NCI-H146 treated with DMSO at 0.1 percent for 48 hours (cell line): ENCODE data around the gene EPSTI1.
"Not testable (repeated sequence)": the region's sequence is repeated elsewhere in the genome, so short reads cannot be mapped to it uniquely, and the experiment has no call there.

ENCODE experiments used
- DNase-seq: peaks from one replicate; lab custom pipeline; 2025; ENCODE audit not compliant: unreplicated experiment; lab: John Stamatoyannopoulos, UW

The EPSTI1 gene

DNA sequence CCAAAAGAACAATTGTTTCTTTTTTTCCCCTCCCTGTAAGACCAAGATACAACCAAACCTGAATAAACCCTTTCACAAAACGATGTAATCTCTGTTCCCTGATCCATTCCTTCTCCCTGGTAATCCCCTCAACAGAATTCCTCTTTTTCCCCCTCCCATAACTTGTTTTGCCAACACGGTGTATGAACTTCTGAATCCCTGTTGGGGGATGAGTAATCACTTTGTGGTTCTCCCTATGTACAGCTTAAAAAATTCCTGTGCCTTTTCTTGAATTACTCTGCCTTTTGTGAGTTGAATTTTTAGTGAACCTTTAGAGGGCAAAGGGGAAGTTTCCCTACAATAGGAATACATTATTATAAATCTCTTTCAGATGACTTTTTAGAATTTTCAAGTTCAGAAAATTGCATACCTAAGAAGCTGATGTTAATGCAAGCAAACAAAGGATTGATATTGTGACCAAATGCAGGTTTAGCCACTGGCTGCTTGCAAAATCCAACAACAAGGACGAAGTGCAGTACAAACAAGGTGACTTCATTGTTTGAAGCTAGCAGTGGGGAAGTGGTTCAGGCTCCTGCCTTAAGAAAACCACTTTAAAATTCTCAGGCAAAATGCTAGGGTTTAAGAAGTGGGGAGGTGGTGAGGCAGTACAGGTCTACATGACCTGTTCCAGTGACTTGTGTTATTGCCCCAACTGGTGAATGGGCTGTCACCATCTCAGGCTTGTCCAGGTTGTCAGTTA lies 15.0 kb upstream of the EPSTI1 start:
- DNase-seq, result no peak

DNA sequence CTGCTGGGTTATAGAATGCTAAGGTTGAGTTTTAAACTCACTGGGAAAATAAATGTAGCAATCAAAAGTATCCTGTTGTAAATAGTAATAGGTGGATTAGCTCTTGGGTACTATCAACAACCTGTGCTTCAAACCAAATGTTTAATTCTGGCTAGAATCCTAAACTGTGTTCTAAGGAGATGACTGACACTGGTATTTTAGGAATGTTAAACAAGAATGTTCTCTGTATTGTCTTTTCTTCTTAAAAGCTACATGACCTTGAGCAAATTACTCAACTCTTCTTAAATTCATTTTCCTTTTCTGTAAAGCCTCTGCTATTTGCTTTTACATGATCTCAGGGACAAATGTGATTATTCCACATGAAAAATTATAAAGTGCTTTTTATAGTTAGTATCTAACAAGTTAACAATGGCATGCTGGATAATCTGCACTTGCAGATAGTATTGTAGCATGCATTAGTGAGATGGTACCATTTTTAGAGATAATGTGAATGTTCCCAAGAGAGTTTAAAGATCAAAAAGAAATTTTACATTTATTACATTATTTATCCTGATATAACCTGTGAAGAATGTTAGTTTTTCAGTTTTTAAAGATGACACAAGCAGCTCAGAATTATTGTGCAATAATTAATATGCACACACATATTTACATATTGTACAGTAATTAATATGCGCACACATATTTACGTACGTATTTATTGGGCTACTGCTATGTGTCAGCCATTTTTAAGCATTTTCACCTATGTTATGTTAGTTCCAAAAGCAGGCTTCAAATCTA lies 13.6 kb upstream of the EPSTI1 start:
- no peak for DNase-seq

DNA sequence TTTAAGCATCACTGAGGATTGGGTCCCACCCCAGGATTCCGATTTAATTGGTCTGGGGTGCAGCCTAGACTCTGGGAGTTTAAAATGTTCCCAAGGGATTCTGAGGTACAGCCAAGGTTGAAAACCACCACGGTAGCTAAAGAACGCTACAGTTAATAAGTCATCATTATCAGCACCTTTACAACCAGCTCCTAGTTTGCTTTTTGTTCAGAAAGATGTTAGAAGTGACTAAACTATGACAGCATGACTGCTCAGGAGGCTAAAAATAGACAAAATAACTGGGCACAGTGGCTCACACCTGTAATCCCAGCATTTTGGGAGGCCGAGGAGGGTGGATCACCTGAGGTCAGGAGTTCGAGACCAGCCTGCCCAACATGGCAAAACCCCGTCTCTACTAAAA lies 11.7 kb upstream of the EPSTI1 start:
- no peak for DNase-seq

DNA sequence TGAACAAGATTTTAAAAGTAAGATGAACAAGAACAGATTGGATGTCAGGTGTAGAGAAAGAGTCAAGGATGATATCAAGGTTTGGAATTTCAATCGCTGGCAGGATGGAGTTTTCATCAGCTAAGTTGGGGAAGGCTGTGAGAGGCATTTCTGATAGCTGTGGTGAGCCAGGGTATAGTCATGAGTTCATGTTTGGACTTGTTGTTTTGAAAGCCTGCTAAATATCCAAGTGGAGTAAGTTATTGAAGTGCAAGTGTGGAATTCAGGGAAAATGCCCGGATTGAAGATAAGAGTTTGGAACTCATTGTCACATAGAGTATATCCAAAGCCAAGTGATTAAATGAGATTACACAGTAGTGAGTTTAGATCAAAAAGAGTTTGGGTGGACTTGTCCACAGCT lies 11.0 kb upstream of the EPSTI1 start:
- DNase-seq, result no peak

DNA sequence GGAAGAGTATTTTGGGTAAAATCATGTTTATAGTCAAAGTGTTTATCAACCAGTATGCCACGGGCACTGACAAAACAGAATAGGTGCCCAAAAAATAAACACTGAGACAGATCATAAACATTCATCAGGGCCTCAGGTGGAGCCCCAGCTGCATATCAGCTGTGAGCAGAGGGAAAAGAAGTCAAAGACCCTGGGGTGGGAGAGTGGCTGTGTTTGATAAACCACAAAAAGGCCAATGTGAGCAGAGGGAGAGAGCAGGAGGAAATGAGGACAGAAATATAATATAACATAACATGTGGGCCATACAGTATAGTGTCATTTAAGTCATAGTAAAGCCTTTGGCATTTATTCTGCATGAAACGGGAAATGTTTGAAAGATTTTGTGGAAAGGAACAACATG lies 10.0 kb upstream of the EPSTI1 start:
- no peak for DNase-seq

DNA sequence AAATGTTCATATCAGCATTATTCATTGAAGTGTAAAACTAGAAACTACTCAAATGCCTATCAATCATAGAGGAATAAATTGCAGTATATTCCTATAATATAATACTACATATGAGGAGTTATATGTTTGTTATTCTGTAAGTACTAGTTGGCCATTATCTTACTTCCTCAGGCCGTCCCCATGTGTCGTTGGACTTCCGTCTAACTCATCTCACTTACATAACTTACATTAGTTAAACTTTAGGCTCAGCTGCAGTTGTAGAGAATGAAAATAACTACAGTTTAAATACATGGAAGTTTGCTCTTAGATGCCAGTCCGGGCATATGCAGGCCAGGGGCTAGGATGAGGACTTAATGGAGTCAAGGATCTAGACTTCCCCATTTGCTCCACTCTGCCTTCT lies 8.6 kb upstream of the EPSTI1 start:
- no peak for DNase-seq

DNA sequence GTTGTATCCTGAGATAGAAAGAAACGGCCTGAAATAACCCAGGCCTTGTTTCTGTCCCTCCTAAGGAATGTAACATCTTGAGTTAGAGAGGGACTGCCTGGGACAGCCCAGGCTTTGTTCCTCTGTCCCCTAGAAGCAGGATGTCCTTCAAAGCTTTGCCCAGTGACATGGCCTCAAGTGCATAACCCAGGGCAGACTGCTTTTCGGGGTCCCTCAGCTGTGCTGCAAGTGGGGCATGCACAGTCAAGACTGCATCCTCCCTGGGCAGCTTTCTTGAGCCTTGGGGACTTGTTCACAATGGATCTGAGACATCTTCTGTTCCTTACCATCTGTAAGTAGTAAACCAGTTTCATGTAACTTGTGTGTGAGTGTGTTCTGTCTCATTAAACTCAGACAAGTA lies 7.5 kb upstream of the EPSTI1 start:
- DNase-seq, result no peak

DNA sequence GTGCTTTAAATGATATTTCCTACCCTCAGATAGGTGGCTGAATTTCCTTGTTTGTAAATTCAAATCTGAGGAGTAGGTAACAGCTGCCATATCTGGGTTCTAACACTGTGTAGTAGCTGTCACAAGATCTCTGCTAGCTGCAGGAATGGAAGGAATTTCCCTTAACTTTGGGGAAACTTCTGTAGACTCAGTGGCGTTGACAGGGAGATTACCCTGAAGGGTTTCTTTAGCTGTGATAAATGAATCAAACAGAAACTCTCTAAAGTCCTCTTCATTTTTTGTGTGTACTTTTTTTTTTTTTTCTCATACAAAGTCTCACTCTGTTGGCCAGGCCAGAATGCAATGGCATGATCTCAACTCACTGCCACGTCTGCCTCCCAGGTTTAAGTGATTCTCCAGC lies 5.3 kb upstream of the EPSTI1 start:
- DNase-seq, result no peak

DNA sequence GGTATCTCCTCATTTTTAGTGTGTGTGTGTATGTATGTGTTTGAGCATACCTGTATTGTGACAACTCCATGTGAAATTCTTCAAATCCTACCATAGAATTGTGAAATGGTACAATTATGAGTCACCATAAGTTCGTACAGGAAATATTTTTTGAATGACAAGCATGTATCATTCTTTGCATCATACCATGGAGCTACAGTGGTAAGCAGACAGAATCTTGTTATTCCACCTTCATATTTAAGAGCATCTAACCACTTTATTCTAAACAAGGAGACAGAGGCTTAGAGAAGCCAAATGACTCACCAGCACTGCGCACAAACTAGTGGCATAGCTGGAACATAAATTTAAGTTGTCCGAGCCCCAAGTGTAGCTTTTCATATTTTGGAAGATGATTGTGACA lies 4.5 kb upstream of the EPSTI1 start:
- no peak for DNase-seq

DNA sequence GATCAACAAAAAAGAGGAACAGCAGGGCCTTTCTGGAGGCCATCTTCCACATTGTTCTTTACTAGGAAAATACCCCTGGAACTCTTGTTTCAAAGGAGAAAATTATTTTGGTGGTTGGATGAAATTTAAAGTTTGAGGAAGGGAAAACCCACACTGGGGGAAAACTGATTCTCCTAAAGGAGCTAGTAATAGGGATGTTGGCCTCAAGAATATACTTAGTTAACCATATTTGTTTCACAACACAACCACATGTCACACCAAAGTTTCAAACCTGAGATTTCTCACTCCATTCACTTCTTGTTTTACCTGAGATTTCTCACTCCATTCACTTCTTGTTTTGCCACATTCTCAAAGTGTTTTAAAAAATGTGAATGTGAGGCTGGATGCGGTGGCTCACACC lies 2.8 kb upstream of the EPSTI1 start:
- no peak for DNase-seq

DNA sequence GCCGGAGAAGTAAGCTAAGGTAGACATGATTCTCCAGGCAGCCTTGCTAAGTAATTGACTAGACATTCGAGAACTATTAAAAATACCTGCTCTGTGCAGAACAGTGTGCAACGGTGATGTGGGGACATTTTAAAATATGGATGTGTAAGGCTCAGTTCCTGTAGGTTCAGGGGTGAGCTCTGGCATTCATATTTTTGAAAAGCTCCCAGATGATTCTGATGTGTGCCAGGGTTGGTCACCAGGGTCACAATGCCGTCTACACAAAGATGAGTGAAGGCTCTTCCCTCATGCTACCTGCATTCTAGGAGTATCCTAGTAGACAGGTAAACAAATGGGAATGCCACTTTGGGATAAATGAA lies 702 bp upstream of the EPSTI1 start:
- DNase-seq, result no peak

DNA sequence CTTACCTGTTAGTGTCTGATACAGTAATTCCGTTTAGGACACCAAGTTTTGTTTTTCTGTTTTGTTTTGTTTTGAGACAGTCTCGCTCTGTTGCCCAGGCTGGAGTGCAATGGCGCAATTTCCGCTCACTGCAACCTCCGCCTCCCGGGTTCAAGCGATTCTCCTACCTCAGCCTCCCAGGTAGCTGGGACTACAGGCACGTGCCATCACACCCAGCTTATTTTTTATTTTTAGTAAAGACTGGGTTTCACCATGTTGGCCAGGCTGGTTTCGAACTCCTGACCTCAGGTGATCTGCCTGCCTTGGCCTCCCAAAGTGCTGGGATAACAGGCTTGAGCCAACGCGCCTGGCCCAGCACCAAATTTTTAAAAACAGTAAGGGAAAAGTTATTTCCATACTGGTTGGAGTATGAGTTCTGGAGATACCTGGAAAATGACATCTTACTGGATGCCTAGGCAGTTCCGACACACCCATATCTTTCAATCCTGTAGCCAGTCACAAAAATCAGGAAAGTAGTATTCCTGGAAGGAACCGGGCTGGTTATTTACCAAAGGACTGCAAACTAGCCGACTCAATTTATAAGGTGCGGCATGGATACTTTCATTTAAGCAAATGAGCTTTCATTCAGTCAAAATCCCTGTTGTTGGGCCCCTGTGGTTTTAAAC lies 676 bp downstream of the EPSTI1 start:
- not testable (repeated sequence) for DNase-seq

DNA sequence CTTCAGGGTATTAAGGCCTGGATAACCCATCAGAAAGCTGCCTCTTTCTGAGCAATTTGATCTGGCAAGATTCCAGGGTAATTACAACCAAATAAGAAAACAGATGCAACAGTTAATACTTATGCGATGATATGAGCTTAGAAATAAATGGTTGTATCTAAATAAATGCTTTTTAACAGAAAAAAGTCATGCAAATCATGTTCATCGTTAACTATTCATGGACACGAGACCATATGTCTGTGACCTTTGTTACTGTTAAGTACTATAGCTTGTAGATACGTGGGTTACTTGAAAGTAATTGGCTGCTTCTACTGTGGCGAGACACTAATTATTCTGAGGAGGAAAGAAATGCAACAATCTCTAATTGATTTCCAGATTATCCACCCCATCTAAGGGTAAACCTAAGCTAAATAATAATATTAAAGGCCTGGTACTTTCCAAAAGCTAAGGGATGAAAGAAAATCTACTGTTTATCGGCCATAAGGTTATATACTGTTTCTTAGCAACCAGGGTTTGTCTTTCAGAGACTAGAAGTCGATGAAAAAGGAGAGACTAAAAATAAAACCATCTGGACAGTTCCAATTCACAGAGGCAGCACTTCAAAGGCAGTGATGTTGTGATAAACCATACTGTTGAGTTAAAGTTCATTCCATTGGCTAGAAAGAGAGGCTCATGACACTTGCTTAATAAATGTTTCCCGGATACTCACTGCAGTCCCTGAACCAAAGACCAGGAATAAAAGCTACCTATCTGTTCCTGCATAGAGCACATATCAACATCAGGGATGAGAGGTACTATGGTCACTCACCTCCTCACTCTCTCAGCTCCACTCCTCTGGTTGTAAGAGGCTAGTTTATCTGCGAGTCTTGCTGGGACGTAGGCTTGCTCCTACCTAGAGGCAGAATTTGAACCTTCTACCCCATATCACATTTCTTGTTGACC lies 1.5 kb downstream of the EPSTI1 start:
- peak; percentile 33 for DNase-seq

DNA sequence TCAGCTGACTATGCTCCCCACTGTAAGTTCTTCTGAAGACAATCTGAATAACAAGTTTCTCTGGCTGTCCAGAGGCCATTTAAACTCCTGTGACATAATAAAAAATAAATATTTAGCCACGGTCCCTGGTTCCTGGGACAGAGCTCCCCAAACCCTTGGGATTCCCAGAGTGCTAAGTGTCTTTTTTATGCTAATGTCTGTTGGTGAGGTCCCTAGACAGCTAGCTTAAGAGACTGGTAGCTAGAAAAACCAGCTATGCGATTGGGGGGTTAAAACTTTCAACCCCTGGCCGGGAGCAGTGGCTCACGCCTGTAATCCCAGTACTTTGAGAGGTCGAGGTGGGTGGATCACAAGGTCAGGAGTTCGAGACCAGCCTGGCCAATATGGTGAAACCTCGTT lies 5.9 kb downstream of the EPSTI1 start:
- no peak for DNase-seq

DNA sequence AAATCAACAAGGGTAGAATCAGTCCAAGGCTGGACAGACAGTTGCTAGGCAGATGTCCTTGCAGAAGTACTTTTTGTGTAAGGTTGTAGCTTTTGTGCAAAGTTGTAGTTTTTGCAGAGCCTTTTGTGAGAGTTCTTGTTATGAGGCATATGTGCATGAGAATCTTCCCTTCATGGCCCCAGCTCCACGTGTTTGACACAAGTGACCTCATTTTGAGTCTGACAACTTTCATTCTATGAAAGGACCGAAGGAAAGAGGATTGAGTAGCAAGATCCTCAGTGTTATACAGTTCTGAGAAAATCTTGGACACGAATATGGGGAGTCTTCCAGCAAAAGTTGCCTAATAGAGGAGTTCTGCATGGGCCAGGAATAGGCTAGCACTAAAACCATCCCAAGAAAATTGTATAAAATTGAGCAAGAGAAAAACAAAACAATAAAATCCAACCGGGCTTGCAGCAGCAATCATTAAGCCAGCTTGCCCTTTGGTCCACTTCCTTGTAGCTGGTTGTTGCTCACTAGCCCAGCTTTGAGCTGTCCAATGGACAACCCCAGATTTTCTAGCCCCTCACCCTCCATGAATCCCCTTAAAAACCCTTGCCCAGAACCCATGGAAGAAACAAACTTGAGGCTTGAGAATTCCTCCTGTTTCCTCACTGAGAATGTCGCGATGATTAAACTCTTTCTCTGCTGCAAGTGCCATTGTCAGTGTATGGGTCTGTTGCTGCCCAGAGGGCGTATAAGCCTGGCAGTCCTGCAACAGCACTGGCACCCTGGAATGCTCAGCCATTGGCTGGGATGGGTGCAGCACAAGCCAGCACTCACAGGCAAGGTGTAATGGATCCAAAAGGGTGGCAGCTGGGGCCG lies 6.5 kb downstream of the EPSTI1 start:
- DNase-seq, result no peak

DNA sequence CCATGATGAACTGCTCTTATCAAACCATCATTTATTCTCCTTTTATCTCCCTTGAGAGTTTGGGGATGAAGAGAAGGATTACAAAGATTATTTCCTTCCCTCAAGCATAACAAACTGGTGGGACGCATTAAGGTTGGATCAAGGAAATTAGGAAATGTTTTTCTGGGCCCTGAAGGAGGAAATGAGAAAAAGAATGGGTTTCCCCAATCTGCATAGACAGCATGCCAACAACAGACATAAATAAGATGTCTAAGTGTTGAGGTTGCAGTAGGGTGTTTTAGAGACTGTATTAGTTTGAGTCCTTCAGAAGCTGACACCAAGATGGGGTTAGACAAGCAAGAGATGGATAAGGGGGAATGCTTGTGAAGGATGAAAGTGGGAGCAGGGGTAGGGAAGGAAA lies 7.3 kb downstream of the EPSTI1 start:
- no peak for DNase-seq

DNA sequence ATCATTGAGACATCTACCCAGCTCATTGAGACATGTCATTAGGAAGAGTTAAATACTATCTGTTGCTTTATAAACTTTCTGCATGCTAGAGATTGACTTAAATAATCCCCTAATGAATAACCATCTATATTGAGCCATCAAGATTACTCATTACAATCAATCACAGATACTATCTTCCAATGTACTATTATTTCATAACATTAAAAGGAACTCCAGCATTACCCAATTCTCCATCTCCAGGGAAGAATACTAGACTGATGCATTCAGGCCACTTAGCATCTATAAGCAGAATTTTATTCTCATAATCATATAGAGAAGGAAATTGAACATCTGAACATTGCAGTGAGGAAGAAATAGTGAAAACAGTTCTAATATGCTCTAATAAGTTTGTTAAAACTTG lies 8.0 kb downstream of the EPSTI1 start:
- no peak for DNase-seq

DNA sequence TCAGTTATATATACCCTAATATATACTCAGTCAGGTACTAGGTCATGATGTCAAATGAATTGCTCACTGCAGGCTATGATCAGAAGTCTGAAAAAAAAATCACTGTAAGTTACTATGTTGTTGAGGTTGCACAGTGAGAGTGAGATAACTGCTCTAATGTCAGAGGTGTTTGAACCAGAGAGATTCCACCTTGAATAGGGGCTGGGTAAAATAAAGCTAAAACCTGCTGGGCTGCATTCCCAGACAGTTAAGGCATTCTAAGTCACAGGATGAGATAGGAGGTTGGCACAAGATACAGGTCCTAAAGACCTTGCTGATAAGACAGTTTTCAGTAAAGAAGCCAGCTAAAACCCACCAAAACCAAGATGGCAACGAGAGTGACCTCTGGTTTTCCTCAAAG lies 10.2 kb downstream of the EPSTI1 start:
- DNase-seq, result no peak

DNA sequence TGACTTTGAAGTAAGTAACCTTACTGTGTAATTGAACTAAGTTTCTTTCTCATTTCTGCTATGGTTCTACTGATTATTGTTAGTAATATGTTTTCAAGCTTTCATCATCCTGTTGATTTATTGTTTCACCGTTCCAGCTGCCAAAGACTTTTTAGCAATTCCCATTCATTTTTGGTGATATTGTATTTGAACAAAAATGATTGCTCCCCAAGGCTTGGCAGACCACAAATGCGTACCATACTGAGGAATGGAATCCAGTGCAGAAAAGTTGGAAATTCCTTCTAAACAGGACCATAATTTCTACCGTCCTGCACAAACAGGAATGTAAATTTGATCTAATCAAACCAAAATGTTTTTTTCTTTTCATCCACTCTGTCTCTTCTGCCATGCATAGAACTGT lies 10.7 kb downstream of the EPSTI1 start:
- DNase-seq, result no peak

DNA sequence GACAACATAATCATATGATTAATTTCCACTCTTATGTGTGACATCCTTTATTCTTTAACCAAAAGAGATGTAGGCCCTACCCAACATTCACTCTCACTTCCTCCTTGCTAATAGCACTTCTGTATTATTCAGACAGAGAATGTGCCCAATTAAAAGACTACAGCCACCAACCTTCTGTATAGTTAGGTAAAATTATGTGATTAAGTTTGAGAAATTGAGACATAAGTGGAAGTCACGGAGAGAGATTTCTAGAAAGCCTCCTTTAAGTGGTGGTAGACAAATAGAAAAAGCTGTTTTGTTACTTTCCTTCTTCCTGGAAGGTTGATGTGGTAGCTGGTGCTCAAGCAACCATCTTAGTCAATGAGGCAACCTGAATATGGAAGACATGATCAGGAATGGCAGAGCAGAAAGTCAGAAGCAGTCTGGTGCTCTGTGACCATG lies 14.8 kb downstream of the EPSTI1 start:
- no peak for DNase-seq
